Cardiac fibroblast (primary cell): ENCODE data around the gene SETD2.

Experiments
- DNase-seq, 2 donors: peaks; one replicate each; pipeline versions ENCODE4 v3.0.0 to v3.0.0-alpha.2; 2010; ENCODE audit warnings: low read depth in 2 of 2
- H3K4me3 ChIP-seq, 2 donors: replicated peaks in 1 of 2; 1 replicate in 1 of 2; 2 replicates in 1 of 2; pipeline ENCODE4 v1.5.1; 2011; ENCODE audit warnings: low read depth in 2 of 2, low read length in 2 of 2, mild to moderate bottlenecking in 2 of 2, moderate library complexity in 1 of 2
- CTCF ChIP-seq: IDR thresholded peaks from one replicate; pipeline ENCODE4 v1.5.1; 2011; ENCODE audit warnings: low read depth, mild to moderate bottlenecking, low read length, inconsistent platforms

Gene SETD2

GRCh38 chr3:47007482-47008233 is 156.3 kb downstream of the SETD2 start:
- no peak overlapping the region for H3K4me3 ChIP-seq
- no peak for TF ChIP-seq CTCF
- DNase-seq: no peak

- no peak for TF ChIP-seq CTCF
- no peak overlapping the region for H3K4me3 ChIP-seq
- DNase-seq: no peak
Measured at GRCh38 chr3:47007001-47007400, 156.9 kb downstream of the SETD2 start.

DNA sequence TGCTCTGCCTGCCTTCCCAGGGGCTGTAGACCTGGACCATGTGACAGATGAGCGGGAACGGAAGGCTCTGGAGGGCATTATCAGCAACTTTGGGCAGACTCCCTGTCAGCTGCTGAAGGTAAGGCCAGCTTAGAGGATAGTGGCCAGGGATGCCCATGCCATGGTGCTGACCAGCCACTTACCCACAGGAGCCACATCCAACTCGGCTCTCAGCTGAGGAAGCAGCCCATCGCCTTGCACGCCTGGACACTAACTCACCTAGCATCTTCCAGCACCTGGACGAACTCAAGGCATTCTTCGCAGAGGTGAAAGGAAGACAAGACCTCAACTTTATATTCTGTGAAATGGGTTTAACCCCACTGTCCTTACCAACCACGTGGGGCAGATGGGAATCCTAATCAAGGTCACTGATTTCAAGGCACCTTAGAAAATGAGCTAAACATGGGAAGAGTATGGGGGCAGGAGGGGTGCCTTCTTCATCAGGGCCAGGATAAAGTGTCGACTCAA is 157.7 kb downstream of the SETD2 start:
- DNase-seq: no peak
- TF ChIP-seq CTCF: no peak
- no peak overlapping the region for H3K4me3 ChIP-seq

DNA sequence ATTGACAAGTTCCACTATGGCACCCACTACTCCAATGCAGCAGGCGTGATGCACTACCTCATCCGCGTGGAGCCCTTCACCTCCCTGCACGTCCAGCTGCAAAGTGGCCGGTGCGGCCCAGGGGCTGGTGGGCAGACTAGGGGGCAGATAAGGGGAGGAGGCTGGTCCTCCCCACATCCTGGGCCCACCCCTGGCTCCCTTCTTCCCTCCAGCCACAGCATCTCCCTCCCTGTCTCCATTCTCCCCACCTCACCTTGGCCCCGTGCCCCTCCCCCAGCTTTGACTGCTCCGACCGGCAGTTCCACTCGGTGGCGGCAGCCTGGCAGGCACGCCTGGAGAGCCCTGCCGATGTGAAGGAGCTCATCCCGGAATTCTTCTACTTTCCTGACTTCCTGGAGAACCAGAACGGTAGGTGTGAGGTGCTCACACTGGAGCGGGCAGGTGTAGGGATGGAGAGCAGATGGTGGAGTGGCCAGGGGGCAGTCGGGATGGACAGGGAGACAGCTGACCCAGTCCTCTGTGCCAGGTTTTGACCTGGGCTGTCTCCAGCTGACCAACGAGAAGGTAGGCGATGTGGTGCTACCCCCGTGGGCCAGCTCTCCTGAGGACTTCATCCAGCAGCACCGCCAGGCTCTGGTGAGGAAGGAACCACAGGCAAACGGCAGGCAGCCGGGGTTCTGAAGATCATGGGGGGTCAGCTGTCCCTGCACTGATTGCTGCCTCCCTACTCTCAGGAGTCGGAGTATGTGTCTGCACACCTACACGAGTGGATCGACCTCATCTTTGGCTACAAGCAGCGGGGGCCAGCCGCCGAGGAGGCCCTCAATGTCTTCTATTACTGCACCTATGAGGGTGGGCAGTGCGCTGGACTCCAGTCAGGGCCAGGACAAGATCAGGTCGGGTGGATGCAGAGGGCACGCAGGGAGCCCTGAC is 158.4 kb downstream of the SETD2 start:
- no peak overlapping the region for H3K4me3 ChIP-seq
- no peak for DNase-seq
- TF ChIP-seq CTCF: no peak

DNA sequence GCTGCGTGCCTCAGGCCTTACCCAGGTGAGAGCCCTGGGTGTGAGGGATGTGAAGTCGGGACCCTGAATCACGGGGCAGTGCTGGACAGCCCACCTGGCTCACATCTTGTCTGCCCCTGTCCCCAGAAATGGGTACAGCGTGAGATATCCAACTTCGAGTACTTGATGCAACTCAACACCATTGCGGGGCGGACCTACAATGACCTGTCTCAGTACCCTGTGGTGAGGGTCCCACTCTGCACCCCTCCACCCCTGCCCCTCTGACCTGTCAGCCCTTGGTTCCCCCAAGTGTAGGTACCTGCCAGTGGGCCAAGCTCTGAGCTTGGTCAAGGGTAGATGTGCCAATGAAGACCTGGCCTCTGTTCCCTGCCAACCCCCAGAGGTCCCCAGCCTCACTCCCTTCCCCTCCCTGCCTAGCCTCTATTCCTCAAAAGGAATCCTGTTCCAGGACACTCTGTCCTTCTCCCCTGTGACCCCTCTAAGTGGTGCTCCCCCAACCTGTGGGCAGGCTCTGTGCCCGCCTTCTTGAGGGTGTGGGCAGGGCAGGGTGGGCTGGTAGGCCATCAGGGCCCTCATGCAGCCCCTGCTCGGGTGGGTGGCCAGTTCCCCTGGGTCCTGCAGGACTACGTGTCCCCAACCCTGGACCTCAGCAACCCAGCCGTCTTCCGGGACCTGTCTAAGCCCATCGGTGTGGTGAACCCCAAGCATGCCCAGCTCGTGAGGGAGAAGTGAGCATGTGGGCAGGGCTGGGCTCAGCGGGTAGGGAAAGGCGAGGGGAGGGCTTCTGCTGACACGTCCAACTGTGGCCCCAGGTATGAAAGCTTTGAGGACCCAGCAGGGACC is 159.3 kb downstream of the SETD2 start:
- H3K4me3 ChIP-seq: no peak overlapping the region
- no peak for TF ChIP-seq CTCF
- DNase-seq: no peak
